ENCODE results near the gene SARS1.
"Not testable (repeated sequence)": the region's sequence is repeated elsewhere in the genome, so short reads cannot be mapped to it uniquely, and the experiment has no call there.

Gene SARS1

GRCh38 chr1:109279615-109280278, 66.0 kb downstream of the SARS1 start:
- no peak for DNase-seq

- DNase-seq, result no peak
Observed at GRCh38 chr1:109280862-109281261, 67.1 kb downstream of the SARS1 start.

- no peak for DNase-seq
Observed at GRCh38 chr1:109281680-109282496, 68.2 kb downstream of the SARS1 start.

GRCh38 chr1:109282497-109282951, 68.8 kb downstream of the SARS1 start:
- DNase-seq, result no peak

- DNase-seq, result peak; percentile 92
Observed at GRCh38 chr1:109282952-109283747, 69.4 kb downstream of the SARS1 start, which contains the start of gene PSRC1. PSRC1 (minus strand) TSS chr1:109283145.

- no peak for DNase-seq
Observed at GRCh38 chr1:109283748-109284600, 70.3 kb downstream of the SARS1 start.

- DNase-seq, result not testable (repeated sequence)
Observed at GRCh38 chr1:109286762-109287161, 73.0 kb downstream of the SARS1 start.
